ENCODE measurements around the gene SV2A. TPM values are rescaled to one million over a fixed set of nuclear protein-coding genes. Genes with fewer than 3 reads are reported as not detected.
A peak's percentile ranks its signal among the peaks of the same experiment; 100 is the strongest.

SV2A gene
- total RNA-seq, 1 donor from 2014 or later, result 16.2 TPM

DNA sequence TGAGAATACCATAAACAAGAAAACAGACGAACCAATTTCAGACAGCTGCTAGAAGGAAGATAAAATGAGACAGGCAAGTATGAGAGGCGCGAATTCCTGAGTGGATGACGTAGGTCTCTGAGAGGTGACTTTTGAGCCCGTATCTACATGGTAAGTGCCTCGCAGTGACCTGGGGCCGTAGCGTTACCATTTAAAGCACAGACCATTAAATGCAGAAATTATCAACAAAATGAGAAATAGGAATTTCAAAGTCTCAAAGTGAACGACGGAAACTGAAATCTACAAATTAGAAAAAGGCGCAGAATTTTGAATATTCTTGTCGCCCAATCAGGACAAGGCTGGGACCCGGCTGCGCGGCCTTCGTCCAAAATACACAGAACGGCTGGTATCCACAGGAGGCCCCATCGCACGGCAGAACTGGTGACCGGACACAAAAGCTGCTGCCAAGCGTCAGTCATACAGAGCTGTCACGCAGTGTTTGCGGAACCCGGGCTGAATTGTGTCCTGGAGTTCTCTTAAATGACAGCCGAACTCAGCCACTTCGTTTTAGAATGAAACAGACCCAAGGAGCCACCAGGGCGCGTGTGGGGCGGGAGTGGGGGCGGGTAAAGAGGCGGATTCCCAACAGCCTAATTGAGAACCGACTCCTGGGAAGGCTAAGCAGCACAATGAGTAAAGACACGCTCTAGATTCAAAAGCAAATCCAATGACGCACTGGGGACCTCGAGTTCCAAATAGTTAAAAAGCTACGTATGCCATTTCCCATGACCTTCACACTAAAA, 32.1 kb downstream of the SV2A start:
- Mint-ChIP-seq H3K9me3 (no peaks in the 10 kb centered on the region), H3K36me3 (no peaks in the 10 kb centered on the region), H3K27me3 (no peaks in the 10 kb centered on the region), H3K4me3 (no peak overlapping the region), H3K27ac (no peak overlapping the region), H3K4me1 (ENCODE audit: unreplicated experiment) (no peaks in the 10 kb centered on the region)
- TF ChIP-seq CTCF (conservative IDR thresholded peaks at IDR 0.05), result peak; percentile 44
- peak; percentile 80 for DNase-seq (ENCODE audit: extremely low spot score, unreplicated experiment)

DNA sequence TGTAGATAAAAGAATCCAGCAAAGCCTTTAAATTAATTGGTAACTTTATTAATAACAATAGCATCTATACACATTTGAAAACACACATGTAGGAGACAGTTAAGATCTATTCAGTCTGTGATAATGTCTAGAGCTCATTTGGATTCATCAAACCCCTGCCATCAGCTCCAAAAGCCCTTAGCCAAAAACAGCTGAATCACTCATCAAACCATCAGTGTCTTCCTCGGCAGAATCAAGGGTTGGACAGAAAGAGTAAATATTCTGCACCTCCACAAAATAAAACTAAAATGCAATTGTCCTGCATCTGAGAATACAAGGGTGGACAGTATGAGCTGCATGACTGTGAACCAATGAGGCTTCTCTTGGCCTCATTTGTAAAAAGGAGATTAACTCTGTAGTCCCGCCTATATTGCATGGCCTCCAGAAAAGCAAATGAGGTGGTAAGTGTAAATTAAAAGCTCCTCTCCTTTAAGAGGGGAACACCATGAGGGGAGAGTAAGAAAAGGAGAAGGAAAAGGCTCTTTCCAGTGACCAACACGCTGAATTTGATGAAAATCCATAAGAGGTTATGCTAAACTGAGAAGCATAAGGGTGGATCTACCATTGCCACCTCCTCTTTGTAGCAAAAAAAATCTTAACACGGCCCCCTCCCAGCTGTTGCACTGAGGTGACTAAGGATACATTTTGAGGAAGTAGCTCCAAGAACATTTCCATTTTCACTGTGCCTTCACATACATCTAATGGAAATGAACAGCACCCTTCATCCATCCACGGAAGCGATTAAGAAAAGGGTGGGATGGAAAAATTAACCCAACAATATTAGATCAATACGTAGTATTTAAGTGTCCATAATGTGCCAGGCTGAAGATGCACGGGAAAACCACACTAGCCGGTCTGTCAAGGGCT, 33.0 kb downstream of the SV2A start:
- no peak overlapping the region for H3K4me3 Mint-ChIP-seq
- H3K27me3 Mint-ChIP-seq, result no peaks in the 10 kb centered on the region
- H3K9me3 Mint-ChIP-seq, result no peaks in the 10 kb centered on the region
- H3K36me3 Mint-ChIP-seq, result no peaks in the 10 kb centered on the region
- no peak for DNase-seq (ENCODE audit: extremely low spot score, unreplicated experiment)
- no peaks in the 10 kb centered on the region for H3K4me1 Mint-ChIP-seq (ENCODE audit: unreplicated experiment)
- TF ChIP-seq CTCF (conservative IDR thresholded peaks at IDR 0.05), result no peak
- no peak overlapping the region for H3K27ac Mint-ChIP-seq

DNA sequence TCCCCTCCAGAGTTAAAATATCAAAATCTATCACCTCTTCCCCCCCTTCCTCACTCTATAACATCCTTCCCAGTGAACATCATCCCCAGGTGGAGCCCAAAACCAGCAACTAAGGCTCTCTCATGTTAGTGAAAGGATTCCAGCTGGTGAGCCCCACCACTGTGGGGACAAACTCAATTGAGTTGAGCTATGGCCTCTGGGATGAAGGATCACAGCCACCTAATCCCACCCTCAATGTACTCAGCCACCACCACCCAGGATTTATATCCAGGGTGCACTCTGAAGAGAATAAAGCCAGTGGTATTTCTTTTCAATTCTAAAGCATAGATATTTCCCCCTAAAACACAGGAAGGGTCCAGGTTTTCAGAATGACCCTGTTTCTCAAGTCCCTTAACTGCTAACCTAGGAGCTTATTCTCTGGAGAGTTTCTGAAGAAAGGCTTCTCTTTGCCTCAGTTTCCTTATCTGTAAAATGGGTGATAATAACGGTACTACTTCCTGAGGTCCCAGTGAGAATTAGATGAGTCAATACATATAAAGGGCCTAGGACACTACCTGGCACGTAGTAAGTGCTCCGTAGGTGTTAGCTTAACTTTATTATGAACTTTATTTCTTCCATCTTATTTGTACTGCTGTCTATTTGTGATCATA, 33.9 kb downstream of the SV2A start:
- DNase-seq (ENCODE audit: extremely low spot score, unreplicated experiment), result peak; percentile 16
- Mint-ChIP-seq H3K27ac (no peak overlapping the region), H3K9me3 (no peaks in the 10 kb centered on the region), H3K27me3 (no peaks in the 10 kb centered on the region), H3K4me3 (no peak overlapping the region), H3K36me3 (no peaks in the 10 kb centered on the region), H3K4me1 (ENCODE audit: unreplicated experiment) (no peaks in the 10 kb centered on the region)
- TF ChIP-seq CTCF (conservative IDR thresholded peaks at IDR 0.05), result no peak

DNA sequence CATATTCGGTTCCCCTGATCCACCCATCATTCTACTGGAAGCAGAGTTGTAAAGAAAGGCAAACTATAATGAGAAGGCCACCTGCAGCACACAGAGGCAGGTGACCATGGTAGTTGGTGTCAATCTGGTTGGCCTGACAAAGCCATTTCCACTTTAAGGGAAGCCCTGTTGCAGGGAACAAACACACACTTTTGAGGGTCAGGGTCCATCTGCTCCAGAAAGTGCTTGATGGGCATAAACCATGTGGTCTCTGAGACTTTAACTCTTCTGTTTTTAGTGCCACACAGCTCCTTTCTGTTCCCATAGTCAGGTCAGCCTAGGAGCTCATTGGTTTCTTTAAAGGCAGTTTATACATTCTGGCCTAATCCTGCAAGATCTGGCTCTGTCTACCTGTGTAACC, 35.8 kb downstream of the SV2A start:
- Mint-ChIP-seq H3K36me3 (no peaks in the 10 kb centered on the region), H3K4me1 (ENCODE audit: unreplicated experiment) (no peaks in the 10 kb centered on the region), H3K9me3 (no peaks in the 10 kb centered on the region), H3K27me3 (no peaks in the 10 kb centered on the region), H3K4me3 (no peak overlapping the region), H3K27ac (peak overlapping the region; percentile 0)
- DNase-seq (ENCODE audit: extremely low spot score, unreplicated experiment), result no peak
- TF ChIP-seq CTCF (conservative IDR thresholded peaks at IDR 0.05), result no peak

GRCh38 chr1:149879556-149879955, 38.1 kb downstream of the SV2A start:
- no peaks in the 10 kb centered on the region for H3K9me3 Mint-ChIP-seq
- TF ChIP-seq CTCF (conservative IDR thresholded peaks at IDR 0.05), result no peak
- H3K4me1 Mint-ChIP-seq (ENCODE audit: unreplicated experiment), result no peaks in the 10 kb centered on the region
- no peak for DNase-seq (ENCODE audit: extremely low spot score, unreplicated experiment)
- H3K27me3 Mint-ChIP-seq, result no peaks in the 10 kb centered on the region
- no peaks in the 10 kb centered on the region for H3K36me3 Mint-ChIP-seq
- H3K27ac Mint-ChIP-seq, result no peak overlapping the region
- H3K4me3 Mint-ChIP-seq, result no peak overlapping the region

Measured in type B pancreatic cell (in vitro differentiated cells).